Panc1 (cell line): Measurements from ENCODE around the gene ZNF428.

Experiments used
- SIN3A ChIP-seq: IDR thresholded peaks from 2 replicates; pipeline ENCODE4 v1.6.1; 2012; ENCODE audit warnings: low read depth, mild to moderate bottlenecking, low read length, moderate library complexity, borderline replicate concordance; ENCODE audit not compliant: insufficient read depth
- TF ChIP-seq, protein P1 (sequence below): fragments of 450-650 bp; IDR thresholded peaks from 2 replicates; pipeline ENCODE4 v1.5.1; 2017; ENCODE audit warnings: mild to moderate bottlenecking

DNA sequence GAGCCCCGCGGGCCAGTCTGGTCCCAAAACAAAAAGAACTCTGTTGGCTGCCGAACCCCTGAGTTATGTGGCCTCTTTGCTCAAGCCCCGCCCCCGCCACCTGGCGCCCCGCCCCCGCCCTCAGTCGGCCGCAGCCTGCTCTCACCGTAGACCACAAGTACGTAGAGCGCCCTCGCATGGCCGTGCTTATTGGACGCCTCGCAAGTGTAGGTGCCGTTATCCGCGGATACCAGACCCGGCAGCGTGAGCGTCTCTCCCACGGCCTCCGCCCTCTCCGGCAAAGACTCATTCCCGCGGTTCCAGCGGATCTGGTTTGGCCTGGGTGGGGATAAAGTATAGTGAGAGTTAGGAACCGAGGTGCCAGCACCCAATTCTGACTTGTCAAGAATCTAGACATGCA is 5.5 kb upstream of the ZNF428 start:
- TF ChIP-seq, protein P1, sequence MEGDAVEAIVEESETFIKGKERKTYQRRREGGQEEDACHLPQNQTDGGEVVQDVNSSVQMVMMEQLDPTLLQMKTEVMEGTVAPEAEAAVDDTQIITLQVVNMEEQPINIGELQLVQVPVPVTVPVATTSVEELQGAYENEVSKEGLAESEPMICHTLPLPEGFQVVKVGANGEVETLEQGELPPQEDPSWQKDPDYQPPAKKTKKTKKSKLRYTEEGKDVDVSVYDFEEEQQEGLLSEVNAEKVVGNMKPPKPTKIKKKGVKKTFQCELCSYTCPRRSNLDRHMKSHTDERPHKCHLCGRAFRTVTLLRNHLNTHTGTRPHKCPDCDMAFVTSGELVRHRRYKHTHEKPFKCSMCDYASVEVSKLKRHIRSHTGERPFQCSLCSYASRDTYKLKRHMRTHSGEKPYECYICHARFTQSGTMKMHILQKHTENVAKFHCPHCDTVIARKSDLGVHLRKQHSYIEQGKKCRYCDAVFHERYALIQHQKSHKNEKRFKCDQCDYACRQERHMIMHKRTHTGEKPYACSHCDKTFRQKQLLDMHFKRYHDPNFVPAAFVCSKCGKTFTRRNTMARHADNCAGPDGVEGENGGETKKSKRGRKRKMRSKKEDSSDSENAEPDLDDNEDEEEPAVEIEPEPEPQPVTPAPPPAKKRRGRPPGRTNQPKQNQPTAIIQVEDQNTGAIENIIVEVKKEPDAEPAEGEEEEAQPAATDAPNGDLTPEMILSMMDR: no peak; the same call in 1 of the 2 replicates
- no peak for TF ChIP-seq SIN3A
